ENCODE results near the gene ADAMTS12. TPM values are rescaled to one million over a fixed set of nuclear protein-coding genes. Genes with fewer than 3 reads are reported as not detected.

ADAMTS12 gene
- total RNA-seq, 1 experiment from 2014 or later: 6.2 TPM

DNA sequence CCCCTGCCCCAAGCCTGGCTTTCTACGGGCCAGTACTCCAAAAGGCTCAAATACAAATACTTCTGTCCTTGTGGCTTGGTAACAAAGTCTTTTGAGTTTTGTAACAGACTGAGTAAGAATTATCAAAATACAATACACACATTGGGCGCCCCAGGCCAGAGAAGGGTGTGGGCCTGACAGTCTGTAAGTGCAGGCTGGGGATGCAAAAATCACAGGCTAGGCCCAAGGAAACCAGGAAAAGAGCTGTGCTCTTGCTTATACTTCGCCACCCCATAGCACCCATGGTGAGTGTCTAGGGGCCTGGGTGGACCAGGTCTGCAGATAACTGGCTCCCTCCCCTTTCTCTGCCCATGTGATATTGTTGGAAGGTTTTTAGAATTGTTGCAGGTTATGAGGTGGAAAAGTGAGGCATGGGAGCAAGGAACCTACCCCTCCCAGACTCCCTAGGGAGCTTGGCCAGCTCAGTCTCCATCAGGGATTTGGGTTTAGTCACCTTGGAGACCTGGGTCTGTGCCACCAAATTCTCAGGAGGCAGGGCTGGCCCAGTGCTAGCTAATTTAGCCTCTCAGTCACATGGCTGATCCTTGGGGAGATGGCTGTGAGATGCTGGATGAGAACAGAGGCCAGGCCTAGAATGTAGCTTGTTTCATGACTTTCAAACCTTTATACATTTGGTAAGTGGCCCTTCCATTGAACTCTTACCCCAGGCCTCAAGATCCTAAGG lies 378.2 kb downstream of the ADAMTS12 start:
- no peak overlapping the region for H2BK20ac ChIP-seq (ENCODE audit: low read depth, low read length, poor library complexity, severe bottlenecking)
- no peak overlapping the region for H3K4me2 ChIP-seq (ENCODE audit: insufficient read depth, insufficient read length, low read length)
- no peak overlapping the region for H2BK12ac ChIP-seq (ENCODE audit: insufficient read length, low read depth, low read length)
- H3K23me2 ChIP-seq (ENCODE audit: insufficient read length, low read depth, low read length, poor library complexity, severe bottlenecking): no peaks in the 10 kb centered on the region
- no peaks in the 10 kb centered on the region for H3K9me3 ChIP-seq (ENCODE audit: control insufficient read depth, low read depth, low read length)
- WGBS (ENCODE audit: extremely low coverage, insufficient read length, low lambda C conversion rate): no CpG with 5 or more reads among the region's 3 CpGs
- no peak overlapping the region for H3K9ac ChIP-seq (ENCODE audit: extremely low read depth, insufficient read length, low read length)
- H2BK120ac ChIP-seq (ENCODE audit: low read depth, low read length, poor library complexity, severe bottlenecking): no peak overlapping the region
- DNase-seq: no peak
- H3K4me1 ChIP-seq (ENCODE audit: insufficient read depth, low read length): no peaks in the 10 kb centered on the region
- H3T11ph ChIP-seq (ENCODE audit: low read length): no peak overlapping the region
- no peak for TF ChIP-seq CTCF (conservative IDR thresholded peaks at IDR 0.05)
- no peak overlapping the region for H2BK15ac ChIP-seq (ENCODE audit: low read depth, low read length)
- H3K14ac ChIP-seq (ENCODE audit: insufficient read depth, low read length): no peak overlapping the region
- H2BK5ac ChIP-seq (ENCODE audit: insufficient read length, low read length): no peak overlapping the region
- no peaks in the 10 kb centered on the region for H3K79me1 ChIP-seq (ENCODE audit: insufficient read depth, low read depth, low read length, poor library complexity, severe bottlenecking)
- H2AFZ ChIP-seq (ENCODE audit: low read length): no peak overlapping the region
- no peak overlapping the region for H3K23ac ChIP-seq (ENCODE audit: insufficient read length, low read depth, low read length)
- no peaks in the 10 kb centered on the region for H3K79me2 ChIP-seq (ENCODE audit: insufficient read depth, low read length)
- H3K56ac ChIP-seq (ENCODE audit: insufficient read length, low read depth, low read length): no peak overlapping the region
- peaks cover 9% of the 10 kb centered on the region in 2 experiments for H3K4me1 Mint-ChIP-seq
- H3K27ac Mint-ChIP-seq: peak overlapping the region in 1 of 3 experiments; percentile 90; a peak in 3 of 7 replicates
- no peak overlapping the region for H3K4ac ChIP-seq (ENCODE audit: low read depth, low read length)
- peaks cover 3% of the 10 kb centered on the region; the same call in 1 of the 2 replicates for H3K27me3 Mint-ChIP-seq (ENCODE audit: low read depth)
- H2AK5ac ChIP-seq (ENCODE audit: insufficient read length, low read length): no peak overlapping the region
- no peaks in the 10 kb centered on the region for H3K27me3 ChIP-seq (ENCODE audit: insufficient read depth, low read length)
- H3K27ac ChIP-seq (ENCODE audit: insufficient read length, low read depth, low read length): no peak overlapping the region
- no peak overlapping the region for H3K4me3 Mint-ChIP-seq
- H3K18ac ChIP-seq (ENCODE audit: insufficient read length, low read depth, low read length): no peak overlapping the region
- peaks cover 3 to 5% (median 5%) of the 10 kb centered on the region in 3 experiments; a peak in 6 of 7 replicates for H3K36me3 Mint-ChIP-seq (ENCODE audit: insufficient read depth in 1 of 3, low read depth in 3 of 3)
- H4K5ac ChIP-seq (ENCODE audit: insufficient read length, low read depth, low read length): no peak overlapping the region
- no peak overlapping the region for H4K8ac ChIP-seq (replicated peaks; ENCODE audit: insufficient read length, low read depth, low read length)
- H3K9me3 Mint-ChIP-seq: peaks cover 8 to 13% of the 10 kb centered on the region in 2 experiments; a peak in 4 of 5 replicates
- no peaks in the 10 kb centered on the region for H4K20me1 ChIP-seq (ENCODE audit: control insufficient read depth, insufficient read depth, insufficient read length)
- no peak overlapping the region for H4K91ac ChIP-seq (ENCODE audit: insufficient read length, low read depth, low read length)

Data from H9 (cell line).